ENCODE measurements around the gene MUC20. TPM values are rescaled to one million over a fixed set of nuclear protein-coding genes. Genes with fewer than 3 reads are reported as not detected.

The MUC20 gene
- total and polyA plus RNA-seq, 9 of the 15 experiments (the other 6 are each of a cell fraction or from before 2014, with no cell fraction given), result 0.03 to 0.23 (median 0.15) TPM; not detected in 3

GRCh38 chr3:195752066-195752465 is 31.3 kb downstream of the MUC20 start (continued):
- TF ChIP-seq REST (IDR thresholded peaks at IDR 0.05; ENCODE audit: borderline replicate concordance), result no peak
- no peak for TF ChIP-seq REST (CRISPR knock-in tag; IDR thresholded peaks at IDR 0.05; ENCODE audit: low read depth)
- no peak for TF ChIP-seq ZBTB17 (CRISPR knock-in tag; IDR thresholded peaks at IDR 0.05)
- TF ChIP-seq ZNF253 (CRISPR knock-in tag; conservative IDR thresholded peaks at IDR 0.05), result no peak
- TF ChIP-seq ATF3 (IDR thresholded peaks at IDR 0.05), result no peak
- no peak for TF ChIP-seq ATF3 (CRISPR knock-in tag; conservative IDR thresholded peaks at IDR 0.05)
- no peak for TF ChIP-seq IRF2 (CRISPR knock-in tag; IDR thresholded peaks at IDR 0.05)
- TF ChIP-seq ZBTB43 (CRISPR knock-in tag; IDR thresholded peaks at IDR 0.05), result no peak
- TF ChIP-seq MLLT1 (IDR thresholded peaks at IDR 0.05), result no peak
- TF ChIP-seq FOS (IDR thresholded peaks at IDR 0.05; ENCODE audit: extremely low read depth, insufficient read length), result no peak
- TF ChIP-seq HOXB6 (CRISPR knock-in tag; IDR thresholded peaks at IDR 0.05; ENCODE audit: borderline replicate concordance), result no peak
- TF ChIP-seq ESRRA (IDR thresholded peaks at IDR 0.05; ENCODE audit: borderline replicate concordance, low read depth), result no peak
- no peak for TF ChIP-seq BDP1 (IDR thresholded peaks at IDR 0.05; ENCODE audit: insufficient read depth, insufficient read length)
- no peak for TF ChIP-seq ZNF280B (CRISPR knock-in tag; IDR thresholded peaks at IDR 0.05)
